Gastrocnemius medialis (tissue), 4 donors: ENCODE measurements around the gene DHFR.

Source experiments
- POLR2A ChIP-seq, 2 donors: fragments of 450-650 bp; IDR thresholded peaks; one replicate each; pipeline ENCODE4 v1.6.1; 2017; ENCODE audit warnings: antibody characterized with exemption in 2 of 2, mild to moderate bottlenecking in 2 of 2, moderate library complexity in 2 of 2
- TF ChIP-seq, protein P1 (sequence below), 5 experiments: fragments of 450-650 bp in 3 of 5; fragments of 200-600 bp in 2 of 5; sonication (generic) in 2 of 5; IDR thresholded peaks in 4 of 5; conservative IDR thresholded peaks in 1 of 5; 1 replicate in 4 of 5; 2 replicates in 1 of 5; pipeline ENCODE4 v1.5.1; 2016 to 2019; ENCODE audit warnings: antibody characterized with exemption in 5 of 5, mild to moderate bottlenecking in 3 of 5, moderate library complexity in 3 of 5

DNA sequence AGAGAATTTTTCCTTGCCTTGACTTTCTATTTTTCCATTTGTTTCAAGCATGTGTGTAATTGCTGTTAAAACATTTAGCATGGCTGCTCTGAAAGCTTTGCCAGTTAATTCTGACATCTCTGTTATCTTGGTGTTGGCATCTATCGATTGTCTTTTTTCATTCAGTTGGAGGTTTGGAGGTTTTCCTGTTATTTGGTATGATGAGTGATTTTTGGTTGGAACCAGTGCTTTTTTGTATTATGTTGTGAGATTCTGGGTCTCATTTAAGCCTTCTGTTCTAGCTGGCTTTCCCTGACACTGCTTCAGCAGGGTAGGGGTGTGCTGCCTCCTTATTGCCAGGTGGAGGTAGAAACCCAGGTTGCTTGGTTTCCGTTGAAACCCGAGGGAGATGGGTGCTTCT lies 40.9 kb upstream of the DHFR start:
- TF ChIP-seq, protein P1, sequence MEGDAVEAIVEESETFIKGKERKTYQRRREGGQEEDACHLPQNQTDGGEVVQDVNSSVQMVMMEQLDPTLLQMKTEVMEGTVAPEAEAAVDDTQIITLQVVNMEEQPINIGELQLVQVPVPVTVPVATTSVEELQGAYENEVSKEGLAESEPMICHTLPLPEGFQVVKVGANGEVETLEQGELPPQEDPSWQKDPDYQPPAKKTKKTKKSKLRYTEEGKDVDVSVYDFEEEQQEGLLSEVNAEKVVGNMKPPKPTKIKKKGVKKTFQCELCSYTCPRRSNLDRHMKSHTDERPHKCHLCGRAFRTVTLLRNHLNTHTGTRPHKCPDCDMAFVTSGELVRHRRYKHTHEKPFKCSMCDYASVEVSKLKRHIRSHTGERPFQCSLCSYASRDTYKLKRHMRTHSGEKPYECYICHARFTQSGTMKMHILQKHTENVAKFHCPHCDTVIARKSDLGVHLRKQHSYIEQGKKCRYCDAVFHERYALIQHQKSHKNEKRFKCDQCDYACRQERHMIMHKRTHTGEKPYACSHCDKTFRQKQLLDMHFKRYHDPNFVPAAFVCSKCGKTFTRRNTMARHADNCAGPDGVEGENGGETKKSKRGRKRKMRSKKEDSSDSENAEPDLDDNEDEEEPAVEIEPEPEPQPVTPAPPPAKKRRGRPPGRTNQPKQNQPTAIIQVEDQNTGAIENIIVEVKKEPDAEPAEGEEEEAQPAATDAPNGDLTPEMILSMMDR (IDR thresholded peaks at IDR 0.05 in 4 of 5, conservative IDR thresholded peaks at IDR 0.05 in 1 of 5) = no peak
- no peak for TF ChIP-seq POLR2A (IDR thresholded peaks at IDR 0.05)
